ENCODE data around the gene GREB1L.
"Not testable (repeated sequence)": the region's sequence is repeated elsewhere in the genome, so short reads cannot be mapped to it uniquely, and the experiment has no call there.

The GREB1L gene

DNA sequence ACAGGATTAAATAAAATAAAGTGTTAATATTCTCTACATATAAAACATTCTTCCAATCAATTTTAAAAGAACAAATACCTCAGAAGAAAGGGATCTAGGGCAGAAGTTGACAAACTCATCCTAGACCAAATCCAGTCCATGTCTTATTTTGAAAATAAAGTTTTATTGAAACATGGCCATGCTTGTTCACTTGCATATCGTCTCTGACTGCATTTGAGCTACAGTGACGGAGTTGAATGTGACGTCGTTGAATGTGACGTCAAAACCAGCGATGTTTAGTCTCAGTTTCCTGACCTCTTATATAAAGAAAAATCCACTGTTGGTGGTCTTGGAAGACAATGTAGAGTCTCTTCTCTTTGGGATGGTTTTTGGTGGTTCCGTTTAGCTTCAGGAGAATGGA is 33.6 kb downstream of the GREB1L start:
- Mint-ChIP-seq H3K4me1 (no peaks in the 10 kb centered on the region), H3K27ac (no peak overlapping the region), H3K36me3 (no peaks in the 10 kb centered on the region), H3K9me3 (peaks cover 4% of the 10 kb centered on the region), H3K27me3 (no peaks in the 10 kb centered on the region), H3K4me3 (no peak overlapping the region)
- no peak for DNase-seq (ENCODE audit: low spot score in 2 of 2)
- no peak for ATAC-seq (ENCODE audit: low read depth)

- ATAC-seq (ENCODE audit: low read depth) (no peak), DNase-seq (ENCODE audit: low spot score in 2 of 2) (no peak)
- H3K4me1 Mint-ChIP-seq: no peaks in the 10 kb centered on the region
- H3K9me3 Mint-ChIP-seq: peaks cover 3% of the 10 kb centered on the region
- H3K27ac Mint-ChIP-seq: no peak overlapping the region
- H3K27me3 Mint-ChIP-seq: no peaks in the 10 kb centered on the region
- H3K4me3 Mint-ChIP-seq: no peak overlapping the region
- no peaks in the 10 kb centered on the region for H3K36me3 Mint-ChIP-seq
These were observed 35.5 kb downstream of the GREB1L start for GRCh38 chr18:21277578-21277977.

DNA sequence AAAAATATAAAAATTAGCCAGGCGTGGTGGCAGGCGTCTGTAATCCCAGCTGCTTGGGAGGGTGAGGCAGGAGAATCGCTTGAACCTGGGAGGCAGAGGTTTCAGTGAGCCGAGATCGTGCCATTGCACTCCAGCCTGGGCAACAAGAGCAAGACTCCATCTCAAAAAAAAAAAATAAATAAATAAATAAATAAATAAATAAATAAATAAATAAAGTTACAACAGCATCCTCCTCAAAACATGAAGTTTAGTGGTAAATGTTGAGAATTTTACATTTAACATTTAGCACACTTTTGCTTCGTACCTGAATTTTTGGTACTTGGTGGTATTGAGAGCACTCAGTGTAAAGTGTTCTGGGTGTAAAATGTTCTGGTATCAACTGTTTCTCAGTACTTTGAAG is 36.2 kb downstream of the GREB1L start:
- H3K9me3 Mint-ChIP-seq; DNase-seq (ENCODE audit: low spot score in 2 of 2); H3K4me1 Mint-ChIP-seq; H3K36me3 Mint-ChIP-seq; H3K4me3 Mint-ChIP-seq; H3K27me3 Mint-ChIP-seq; ATAC-seq (ENCODE audit: low read depth); H3K27ac Mint-ChIP-seq: not testable (repeated sequence)

GRCh38 chr18:21281603-21282002 is 39.6 kb downstream of the GREB1L start:
- H3K27ac Mint-ChIP-seq: no peak overlapping the region
- no peaks in the 10 kb centered on the region for H3K27me3 Mint-ChIP-seq
- no peak overlapping the region for H3K4me3 Mint-ChIP-seq
- H3K36me3 Mint-ChIP-seq: no peaks in the 10 kb centered on the region
- DNase-seq (ENCODE audit: low spot score in 2 of 2): no peak
- no peaks in the 10 kb centered on the region for H3K9me3 Mint-ChIP-seq
- no peaks in the 10 kb centered on the region for H3K4me1 Mint-ChIP-seq
- ATAC-seq (ENCODE audit: low read depth): no peak

- ATAC-seq (ENCODE audit: low read depth) (no peak), DNase-seq (ENCODE audit: low spot score in 2 of 2) (no peak)
- Mint-ChIP-seq H3K4me3 (no peak overlapping the region), H3K9me3 (peaks cover 1% of the 10 kb centered on the region), H3K36me3 (no peaks in the 10 kb centered on the region), H3K27ac (no peak overlapping the region), H3K27me3 (peaks cover 2% of the 10 kb centered on the region), H3K4me1 (no peaks in the 10 kb centered on the region)
These were observed 42.5 kb downstream of the GREB1L start for GRCh38 chr18:21284540-21284939.

- no peaks in the 10 kb centered on the region for H3K36me3 Mint-ChIP-seq
- no peak overlapping the region for H3K4me3 Mint-ChIP-seq
- ATAC-seq (ENCODE audit: low read depth) (no peak), DNase-seq (ENCODE audit: low spot score in 2 of 2) (no peak)
- peaks cover 1% of the 10 kb centered on the region for H3K9me3 Mint-ChIP-seq
- no peaks in the 10 kb centered on the region for H3K4me1 Mint-ChIP-seq
- peaks cover 10% of the 10 kb centered on the region for H3K27me3 Mint-ChIP-seq
- no peak overlapping the region for H3K27ac Mint-ChIP-seq
These were observed 47.8 kb downstream of the GREB1L start for GRCh38 chr18:21289827-21290226.

- DNase-seq (ENCODE audit: low spot score in 2 of 2) (no peak), ATAC-seq (ENCODE audit: low read depth) (no peak)
- Mint-ChIP-seq H3K36me3 (no peaks in the 10 kb centered on the region), H3K4me3 (no peak overlapping the region), H3K27me3 (peaks cover 10% of the 10 kb centered on the region), H3K27ac (no peak overlapping the region), H3K4me1 (no peaks in the 10 kb centered on the region), H3K9me3 (peaks cover 1% of the 10 kb centered on the region)
These were observed 49.1 kb downstream of the GREB1L start for GRCh38 chr18:21291106-21291505.

DNA sequence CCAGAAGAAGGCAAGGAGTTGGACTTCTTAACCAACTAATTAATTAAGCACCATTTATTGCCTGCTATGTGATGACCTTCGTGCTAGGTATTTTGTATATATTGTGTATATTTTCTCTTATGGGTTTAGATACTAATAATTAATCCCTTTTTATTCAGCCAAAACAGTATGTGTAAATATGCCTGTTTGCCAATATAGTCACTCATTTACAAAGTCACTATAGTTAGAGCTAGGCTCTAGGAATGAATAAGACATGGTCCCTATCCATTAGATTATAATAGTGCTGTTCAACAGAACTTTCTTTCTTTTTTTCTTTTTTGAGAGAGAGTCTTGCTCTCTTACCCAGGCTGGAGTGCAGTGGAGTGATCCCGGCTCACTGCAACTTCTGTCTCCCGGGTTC is 51.4 kb downstream of the GREB1L start:
- DNase-seq (ENCODE audit: low spot score in 2 of 2): no peak
- Mint-ChIP-seq H3K4me1 (no peaks in the 10 kb centered on the region), H3K9me3 (peaks cover 1% of the 10 kb centered on the region), H3K36me3 (no peaks in the 10 kb centered on the region), H3K27me3 (peaks cover 10% of the 10 kb centered on the region), H3K4me3 (no peak overlapping the region), H3K27ac (no peak overlapping the region)
- ATAC-seq (ENCODE audit: low read depth): no peak

GRCh38 chr18:21295101-21295500 is 53.1 kb downstream of the GREB1L start:
- H3K27ac Mint-ChIP-seq: no peak overlapping the region
- no peak overlapping the region for H3K4me3 Mint-ChIP-seq
- DNase-seq (ENCODE audit: low spot score in 2 of 2) (no peak), ATAC-seq (ENCODE audit: low read depth) (no peak)
- peaks cover 3% of the 10 kb centered on the region for H3K9me3 Mint-ChIP-seq
- no peaks in the 10 kb centered on the region for H3K36me3 Mint-ChIP-seq
- peaks cover 13% of the 10 kb centered on the region for H3K27me3 Mint-ChIP-seq
- H3K4me1 Mint-ChIP-seq: no peaks in the 10 kb centered on the region

- DNase-seq (ENCODE audit: low spot score in 2 of 2) (no peak), ATAC-seq (ENCODE audit: low read depth) (no peak)
- Mint-ChIP-seq H3K9me3 (peaks cover 3% of the 10 kb centered on the region), H3K4me3 (no peak overlapping the region), H3K36me3 (no peaks in the 10 kb centered on the region), H3K4me1 (no peaks in the 10 kb centered on the region), H3K27ac (no peak overlapping the region), H3K27me3 (peaks cover 12% of the 10 kb centered on the region)
These were observed 54.0 kb downstream of the GREB1L start for GRCh38 chr18:21296045-21296444.

DNA sequence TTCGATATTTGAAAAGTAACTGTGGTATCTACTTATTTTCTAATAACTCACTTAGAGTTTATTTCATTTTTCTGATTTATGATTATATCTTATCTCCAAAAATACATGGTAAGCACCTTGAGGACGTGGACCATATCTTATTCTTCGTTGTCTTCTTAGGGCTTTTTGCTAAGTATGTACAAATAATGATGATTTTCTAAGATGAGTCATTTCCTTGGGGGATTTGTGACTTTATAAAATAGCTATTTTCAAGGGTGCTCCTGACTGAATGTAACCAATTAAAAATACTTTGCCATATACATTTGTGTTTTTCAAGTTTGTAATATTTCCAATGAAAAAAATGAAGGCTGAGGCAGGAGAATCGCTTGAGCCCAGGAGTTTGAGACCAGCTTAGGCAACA is 56.3 kb downstream of the GREB1L start:
- no peak for DNase-seq (ENCODE audit: low spot score in 2 of 2)

DNA sequence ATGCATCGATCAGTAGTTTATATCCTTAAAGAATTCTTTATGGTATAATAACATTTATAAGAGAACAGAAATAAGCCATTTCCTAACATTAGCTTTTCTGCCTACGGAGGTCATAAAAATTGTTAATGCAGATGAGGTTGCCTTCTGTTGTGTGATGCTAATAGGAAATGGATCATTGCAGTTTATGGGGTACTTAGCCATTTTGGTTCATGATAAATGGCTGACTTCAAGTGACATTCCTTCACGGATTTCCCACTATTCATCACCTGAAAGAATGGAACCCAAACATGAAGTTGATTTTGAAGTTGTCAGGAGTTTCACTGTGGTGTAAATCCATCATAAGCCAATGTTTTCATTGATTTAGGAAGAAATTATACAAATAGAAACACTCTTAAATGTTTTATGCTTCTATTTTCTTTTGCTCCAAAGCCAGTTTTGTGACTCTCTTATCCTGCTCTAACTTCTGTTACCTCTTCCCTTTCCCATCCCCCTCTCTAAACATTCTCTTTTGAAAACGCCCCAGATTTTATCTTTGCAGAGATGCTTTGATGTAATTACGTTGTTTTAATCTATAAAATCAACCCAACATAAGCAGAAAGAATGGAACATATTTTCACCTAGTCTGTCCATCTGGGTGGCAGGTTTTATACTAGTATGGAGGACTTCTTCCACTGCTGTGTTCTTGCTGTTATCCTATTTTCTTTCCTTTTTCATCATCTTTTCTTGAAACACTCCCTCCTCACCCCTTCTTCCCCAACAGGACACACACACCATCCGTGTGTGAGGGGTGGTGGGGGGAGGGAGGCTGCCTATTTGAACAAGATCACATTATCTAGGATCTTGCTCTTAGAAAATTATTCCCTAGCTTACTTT is 58.2 kb downstream of the GREB1L start:
- DNase-seq (ENCODE audit: low spot score in 2 of 2): no peak
- peaks cover 3% of the 10 kb centered on the region for H3K9me3 Mint-ChIP-seq
- no peak overlapping the region for H3K27ac Mint-ChIP-seq
- no peak for ATAC-seq (ENCODE audit: low read depth)
- H3K27me3 Mint-ChIP-seq: peaks cover 6% of the 10 kb centered on the region
- H3K4me1 Mint-ChIP-seq: no peaks in the 10 kb centered on the region
- no peak overlapping the region for H3K4me3 Mint-ChIP-seq
- no peaks in the 10 kb centered on the region for H3K36me3 Mint-ChIP-seq

More for the DNA sequence above, 56.3 kb downstream of the GREB1L start:
- Mint-ChIP-seq H3K27ac (no peak overlapping the region), H3K36me3 (no peaks in the 10 kb centered on the region), H3K9me3 (peaks cover 3% of the 10 kb centered on the region), H3K27me3 (peaks cover 6% of the 10 kb centered on the region), H3K4me1 (no peaks in the 10 kb centered on the region), H3K4me3 (no peak overlapping the region)
- ATAC-seq (ENCODE audit: low read depth): no peak

DNA sequence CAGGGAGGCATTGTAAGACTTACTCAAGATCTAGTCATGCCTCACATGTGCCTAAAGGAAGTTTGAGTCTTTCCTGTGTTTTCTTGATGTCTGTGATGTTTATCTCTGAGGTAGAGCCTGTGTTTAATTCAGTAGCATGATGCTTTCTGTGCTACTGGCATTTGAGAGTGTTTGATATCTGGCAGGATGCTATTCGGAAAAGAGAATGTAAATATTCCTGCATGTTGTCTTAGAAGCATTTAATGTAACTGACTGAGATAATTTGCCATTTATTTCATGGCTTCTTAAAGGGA is 58.8 kb downstream of the GREB1L start:
- ATAC-seq (ENCODE audit: low read depth) (no peak), DNase-seq (ENCODE audit: low spot score in 2 of 2) (no peak)
- Mint-ChIP-seq H3K27me3 (peaks cover 6% of the 10 kb centered on the region), H3K4me3 (no peak overlapping the region), H3K36me3 (no peaks in the 10 kb centered on the region), H3K9me3 (peaks cover 3% of the 10 kb centered on the region), H3K4me1 (no peaks in the 10 kb centered on the region), H3K27ac (no peak overlapping the region)

GRCh38 chr18:21303445-21303844 is 61.4 kb downstream of the GREB1L start:
- peaks cover 2% of the 10 kb centered on the region for H3K9me3 Mint-ChIP-seq
- H3K36me3 Mint-ChIP-seq: no peaks in the 10 kb centered on the region
- ATAC-seq (ENCODE audit: low read depth) (no peak), DNase-seq (ENCODE audit: low spot score in 2 of 2) (no peak)
- no peak overlapping the region for H3K27ac Mint-ChIP-seq
- no peaks in the 10 kb centered on the region for H3K4me1 Mint-ChIP-seq
- H3K4me3 Mint-ChIP-seq: no peak overlapping the region
- H3K27me3 Mint-ChIP-seq: peaks cover 7% of the 10 kb centered on the region

- no peaks in the 10 kb centered on the region for H3K36me3 Mint-ChIP-seq
- no peak for ATAC-seq (ENCODE audit: low read depth)
- peaks cover 2% of the 10 kb centered on the region for H3K9me3 Mint-ChIP-seq
- H3K4me3 Mint-ChIP-seq: no peak overlapping the region
- DNase-seq (ENCODE audit: low spot score in 2 of 2): no peak
- H3K4me1 Mint-ChIP-seq: no peaks in the 10 kb centered on the region
- H3K27me3 Mint-ChIP-seq: peaks cover 5% of the 10 kb centered on the region
- no peak overlapping the region for H3K27ac Mint-ChIP-seq
These were observed 61.9 kb downstream of the GREB1L start for GRCh38 chr18:21303895-21304294.

Data from memory B cell (primary cell).